ENCODE results near the gene FGD4.
"Not testable (repeated sequence)": the region's sequence is repeated elsewhere in the genome, so short reads cannot be mapped to it uniquely, and the experiment has no call there.

The FGD4 gene

DNA sequence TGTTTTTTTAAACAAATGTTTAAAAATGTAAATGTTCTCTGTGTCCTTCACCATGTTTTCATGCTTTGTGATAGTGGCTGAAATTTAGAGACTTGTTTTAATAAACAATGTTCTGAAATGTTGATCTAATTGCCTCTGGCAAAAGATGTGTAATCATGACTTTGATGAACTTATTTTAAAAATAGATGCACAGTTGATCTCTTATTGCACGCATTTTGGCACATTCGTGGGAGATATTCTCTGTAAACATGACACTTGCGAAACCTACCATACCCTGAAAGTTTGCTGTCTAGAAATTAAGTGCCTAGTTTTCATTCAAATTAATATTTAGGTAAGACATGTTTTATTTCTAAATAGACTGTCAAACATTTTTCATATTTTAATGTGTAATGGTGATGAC is 160.1 kb downstream of the FGD4 start:
- DNase-seq (ENCODE audit: insufficient read length, low spot score) (no peak), FAIRE-seq (no peak)
- TF ChIP-seq, protein P1, sequence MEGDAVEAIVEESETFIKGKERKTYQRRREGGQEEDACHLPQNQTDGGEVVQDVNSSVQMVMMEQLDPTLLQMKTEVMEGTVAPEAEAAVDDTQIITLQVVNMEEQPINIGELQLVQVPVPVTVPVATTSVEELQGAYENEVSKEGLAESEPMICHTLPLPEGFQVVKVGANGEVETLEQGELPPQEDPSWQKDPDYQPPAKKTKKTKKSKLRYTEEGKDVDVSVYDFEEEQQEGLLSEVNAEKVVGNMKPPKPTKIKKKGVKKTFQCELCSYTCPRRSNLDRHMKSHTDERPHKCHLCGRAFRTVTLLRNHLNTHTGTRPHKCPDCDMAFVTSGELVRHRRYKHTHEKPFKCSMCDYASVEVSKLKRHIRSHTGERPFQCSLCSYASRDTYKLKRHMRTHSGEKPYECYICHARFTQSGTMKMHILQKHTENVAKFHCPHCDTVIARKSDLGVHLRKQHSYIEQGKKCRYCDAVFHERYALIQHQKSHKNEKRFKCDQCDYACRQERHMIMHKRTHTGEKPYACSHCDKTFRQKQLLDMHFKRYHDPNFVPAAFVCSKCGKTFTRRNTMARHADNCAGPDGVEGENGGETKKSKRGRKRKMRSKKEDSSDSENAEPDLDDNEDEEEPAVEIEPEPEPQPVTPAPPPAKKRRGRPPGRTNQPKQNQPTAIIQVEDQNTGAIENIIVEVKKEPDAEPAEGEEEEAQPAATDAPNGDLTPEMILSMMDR (IDR thresholded peaks at IDR 0.05; ENCODE audit: insufficient read depth, missing control alignments) = no peak

DNA sequence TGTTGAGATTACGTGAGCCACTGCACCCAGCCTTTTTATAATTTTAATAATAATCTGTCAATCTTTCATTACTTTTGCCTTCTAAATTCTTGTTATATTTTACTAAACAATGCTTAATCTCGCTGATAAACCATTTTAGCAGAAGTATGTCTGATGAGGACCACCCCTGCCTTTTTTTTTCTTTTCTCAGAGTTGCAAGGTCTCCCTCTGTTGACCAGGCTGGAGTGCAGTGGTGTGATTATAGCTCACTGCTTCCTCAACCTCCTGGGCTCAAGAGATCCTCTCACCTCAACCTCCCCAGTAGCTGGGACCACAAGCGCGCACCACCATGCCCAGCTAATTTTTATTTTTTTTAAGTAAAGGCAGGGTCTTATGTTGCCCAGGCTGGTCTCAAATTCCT is 161.2 kb downstream of the FGD4 start:
- DNase-seq (ENCODE audit: insufficient read length, low spot score) (no peak), FAIRE-seq (no peak)
- TF ChIP-seq, protein P1 (IDR thresholded peaks at IDR 0.05; ENCODE audit: insufficient read depth, missing control alignments) = no peak

DNA sequence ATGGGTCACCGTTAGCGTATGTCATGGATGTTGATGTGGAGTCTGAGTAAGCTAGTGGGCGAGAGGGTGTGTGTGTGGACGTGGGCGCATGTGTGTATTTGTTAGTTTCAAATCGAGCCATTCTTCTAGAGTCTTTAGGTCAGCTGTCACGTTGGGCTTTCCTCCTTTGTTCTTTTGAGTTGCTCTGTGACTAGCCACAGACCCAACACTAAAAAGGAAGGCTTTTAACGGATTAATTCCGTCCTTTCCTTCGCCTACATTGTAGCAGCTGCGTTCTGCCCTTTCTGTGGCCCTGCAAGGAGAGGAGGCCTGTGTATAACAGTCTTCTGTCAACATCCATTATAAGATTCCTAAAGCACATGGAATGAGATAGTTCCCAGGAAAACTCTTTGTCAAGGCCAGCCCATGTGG is 162.6 kb downstream of the FGD4 start:
- FAIRE-seq = no peak
- no peak for DNase-seq (ENCODE audit: insufficient read length, low spot score)
- TF ChIP-seq, protein P1 (IDR thresholded peaks at IDR 0.05; ENCODE audit: insufficient read depth, missing control alignments) = no peak

DNA sequence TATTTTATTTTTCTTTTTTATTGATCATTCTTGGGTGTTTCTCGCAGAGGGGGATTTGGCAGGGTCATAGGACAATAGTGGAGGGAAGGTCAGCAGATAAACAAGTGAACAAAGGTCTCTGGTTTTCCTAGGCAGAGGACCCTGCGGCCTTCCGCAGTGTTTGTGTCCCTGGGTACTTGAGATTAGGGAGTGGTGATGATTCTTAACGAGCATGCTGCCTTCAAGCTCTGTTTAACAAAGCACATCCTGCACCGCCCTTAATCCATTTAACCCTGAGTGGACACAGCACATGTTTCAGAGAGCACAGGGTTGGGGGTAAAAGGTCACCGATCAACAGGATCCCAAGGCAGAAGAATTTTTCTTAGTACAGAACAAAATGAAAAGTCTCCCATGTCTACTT is 163.1 kb downstream of the FGD4 start:
- DNase-seq (ENCODE audit: insufficient read length, low spot score); FAIRE-seq: not testable (repeated sequence)

DNA sequence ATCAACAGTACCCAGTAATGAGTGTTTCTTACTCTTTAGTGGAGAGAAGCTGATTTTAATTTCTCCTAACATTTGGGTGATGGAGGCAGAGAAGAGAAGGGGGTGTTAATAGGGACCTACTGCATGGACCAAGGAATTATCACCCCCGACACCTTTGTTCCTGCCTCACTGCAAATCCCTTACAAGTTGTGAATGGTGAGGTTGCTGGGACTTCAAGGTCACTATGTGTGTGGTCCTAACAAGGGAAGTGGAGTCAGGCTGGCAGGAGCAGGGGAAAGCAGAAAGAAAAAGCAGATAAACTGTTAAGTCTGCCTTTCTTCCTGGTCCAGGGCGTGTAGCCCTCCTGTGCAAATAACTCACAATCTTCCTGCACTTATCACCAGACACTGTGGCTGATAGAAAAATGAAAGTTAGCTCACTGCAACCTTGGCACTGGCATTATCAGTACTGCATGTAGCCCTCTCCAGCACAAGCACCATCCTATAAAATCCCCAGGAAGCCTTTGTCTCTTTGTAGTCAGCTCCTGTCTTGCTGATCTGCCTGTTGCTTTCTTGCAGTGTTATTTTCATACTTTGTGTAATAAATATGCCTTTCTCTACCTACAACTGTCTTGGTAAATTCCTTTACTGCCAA is 167.4 kb downstream of the FGD4 start:
- TF ChIP-seq, protein P1 (IDR thresholded peaks at IDR 0.05; ENCODE audit: insufficient read depth, missing control alignments) = no peak
- FAIRE-seq (no peak), DNase-seq (ENCODE audit: insufficient read length, low spot score) (no peak)

DNA sequence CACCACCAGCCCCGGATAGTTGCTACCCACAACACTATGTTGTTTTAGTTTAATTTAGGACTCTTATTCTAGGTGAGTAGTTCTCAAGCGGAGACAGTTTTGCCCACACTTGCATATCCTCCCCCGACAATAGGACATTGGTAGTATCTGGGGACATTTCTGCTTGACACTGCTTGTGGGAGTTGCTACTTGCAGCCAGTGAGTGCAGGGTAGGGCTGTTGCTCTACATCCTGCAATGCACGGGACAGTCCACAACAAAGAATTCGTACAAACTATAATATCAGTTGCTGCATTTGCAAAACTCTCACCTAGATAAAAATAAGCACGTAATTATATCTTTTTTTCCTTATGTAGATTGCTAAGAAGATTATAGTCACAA is 167.9 kb downstream of the FGD4 start:
- no peak for FAIRE-seq
- TF ChIP-seq, protein P1 (IDR thresholded peaks at IDR 0.05; ENCODE audit: insufficient read depth, missing control alignments) = no peak

DNA sequence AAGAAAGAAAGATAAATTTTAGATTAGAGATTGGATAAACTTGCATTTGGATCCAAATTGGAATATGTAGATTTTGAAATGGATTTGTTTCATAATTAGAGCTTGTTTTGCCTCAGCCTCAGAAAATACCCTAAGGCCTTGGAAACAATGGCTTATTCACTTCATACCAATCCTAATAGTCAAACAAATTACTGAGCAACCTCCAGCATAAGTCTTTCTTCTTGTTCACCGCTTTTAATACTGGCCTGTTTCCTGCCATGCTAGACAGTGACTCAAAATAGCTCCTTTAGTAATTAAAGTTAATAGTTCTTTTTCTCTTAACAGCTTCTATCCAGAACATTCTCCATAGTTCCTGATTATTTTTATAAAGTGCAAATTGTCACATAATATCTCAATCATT is 168.9 kb downstream of the FGD4 start:
- TF ChIP-seq, protein P1 (IDR thresholded peaks at IDR 0.05; ENCODE audit: insufficient read depth, missing control alignments) = no peak
- no peak for FAIRE-seq
- DNase-seq (ENCODE audit: insufficient read length, low spot score) = no peak

More for the DNA sequence above, 167.9 kb downstream of the FGD4 start:
- DNase-seq (ENCODE audit: insufficient read length, low spot score) = no peak

DNA sequence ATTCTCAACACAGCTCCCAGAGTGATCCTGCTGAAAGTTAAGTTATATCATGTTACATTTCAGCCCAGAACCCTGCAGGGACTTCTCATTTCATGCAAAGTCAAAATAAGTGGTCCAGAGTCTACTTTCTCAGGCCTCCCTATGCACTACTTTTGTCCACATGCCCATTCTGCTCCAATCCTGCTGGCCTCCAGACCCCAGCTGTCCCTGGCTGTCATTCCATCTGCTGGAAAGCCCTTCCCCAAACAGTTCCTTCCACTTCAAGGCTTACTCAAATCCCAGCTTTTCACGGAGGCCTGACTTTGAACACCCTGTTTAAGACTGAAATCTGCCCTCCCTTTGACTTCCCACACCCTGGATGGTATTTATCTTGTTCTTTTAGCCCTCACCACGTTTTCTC is 169.9 kb downstream of the FGD4 start:
- TF ChIP-seq, protein P1 (IDR thresholded peaks at IDR 0.05; ENCODE audit: insufficient read depth, missing control alignments) = no peak
- DNase-seq (ENCODE audit: insufficient read length, low spot score) (no peak), FAIRE-seq (no peak)
